Left lung (tissue), 10 donors: Measurements from ENCODE around the gene MGRN1. TPM values are rescaled to one million over a fixed set of nuclear protein-coding genes. Genes with fewer than 3 reads are reported as not detected.

ENCODE experiments used
- ATAC-seq: fragments of 200-7000 bp; cut with Tn5 transposase; one replicate; pipeline ENCODE4 v1.9.1; 2020; ENCODE audit warnings: moderate library complexity
- DNase-seq, 4 donors: peaks; one replicate each; pipeline ENCODE4 v3.0.0-alpha.2; 2013 to 2020
- H3K27ac ChIP-seq, 2 donors: fragments of 200-600 bp; sonication (generic) in 1 of 2; one replicate each; pipeline versions ENCODE4 v1.5.0 to v1.8.0; 2020 to 2021
- H3K27me3 ChIP-seq, 2 donors: fragments of 200-600 bp; sonication (generic) in 1 of 2; one replicate each; pipeline versions ENCODE4 v1.5.0 to v1.8.0; 2020 to 2021
- H3K36me3 ChIP-seq, 2 donors: fragments of 200-600 bp; sonication (generic) in 1 of 2; one replicate each; pipeline versions ENCODE4 v1.5.0 to v1.8.0; 2020 to 2021
- H3K4me1 ChIP-seq, 2 donors: fragments of 200-600 bp; one replicate each; pipeline ENCODE4 v1.8.0; 2021
- H3K4me3 ChIP-seq, 2 donors: fragments of 200-600 bp; sonication (generic) in 1 of 2; one replicate each; pipeline versions ENCODE4 v1.5.0 to v1.8.0; 2020 to 2021; ENCODE audit warnings: mild to moderate bottlenecking in 1 of 2
- H3K9me3 ChIP-seq, 2 donors: fragments of 200-600 bp; sonication (generic) in 1 of 2; one replicate each; pipeline versions ENCODE4 v1.5.0 to v1.8.0; 2020 to 2021
- intact Hi-C, 2 donors: fragments of 100-400 bp; cut with DNase I; formaldehyde crosslinking; loops; one replicate each; pipeline versions ENCODE4 v1.11.2 to v1.14.2; 2022
- polyA plus RNA-seq, 6 donors: library from polyadenylated mRNA; unstranded; fragments of 120-200 nt; gene quantifications; one replicate each; pipeline ENCODE4 v1.2.1, GENCODE V29; 2013; ENCODE audit not compliant: insufficient read length in 6 of 6
- total RNA-seq, 2 donors: library from RNA; stranded (reverse); fragmentation: NEBNext Ultra II Directional; extraction: Animal tissue kit (Norgen Biotek cat#: 25700); gene quantifications; one replicate each; pipeline ENCODE4 v1.2.1, GENCODE V29; 2021
- TF ChIP-seq, protein P1 (sequence below), 2 donors: fragments of 200-600 bp; sonication (generic) in 1 of 2; IDR thresholded peaks; one replicate each; pipeline versions ENCODE4 v1.5.0 to v1.8.0; 2021; ENCODE audit warnings: antibody characterized with exemption in 2 of 2
- donor health status: DM: no; HTN: yes; CAD: no.
- donor health status: DM: no; HTN: no; CAD: no.

Gene MGRN1
- total and polyA plus RNA-seq, 8 donors: 56.9 to 98.1 (median 69.4) TPM

DNA sequence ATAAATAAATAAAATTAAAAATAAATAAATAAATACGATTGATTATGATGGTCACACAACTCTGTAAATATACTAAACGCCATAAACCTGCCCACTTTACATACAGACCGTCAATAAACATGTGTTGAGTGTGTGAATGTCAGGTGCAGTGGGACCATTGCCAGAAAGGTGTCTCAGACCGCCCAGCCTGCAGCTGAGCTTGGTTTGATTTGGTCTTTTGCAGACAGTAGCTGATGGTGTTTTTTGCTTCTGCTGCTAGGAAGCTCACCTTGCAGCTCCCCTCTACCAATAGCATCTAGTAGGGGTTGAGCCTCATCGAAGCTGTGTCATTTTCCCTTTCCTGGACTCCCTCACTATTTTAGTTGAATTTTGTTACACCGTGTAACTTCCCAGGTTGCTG is 33.4 kb upstream of the MGRN1 start:
- no peak for ATAC-seq
- Histone ChIP-seq H3K36me3 (no peaks in the 10 kb centered on the region), H3K27ac (no peak overlapping the region), H3K4me3 (no peak overlapping the region), H3K9me3 (peaks cover 0 to 9% of the 10 kb centered on the region in 2 donors), H3K4me1 (no peaks in the 10 kb centered on the region), H3K27me3 (peaks cover 0 to 1% of the 10 kb centered on the region in 2 donors)
- TF ChIP-seq, protein P1, sequence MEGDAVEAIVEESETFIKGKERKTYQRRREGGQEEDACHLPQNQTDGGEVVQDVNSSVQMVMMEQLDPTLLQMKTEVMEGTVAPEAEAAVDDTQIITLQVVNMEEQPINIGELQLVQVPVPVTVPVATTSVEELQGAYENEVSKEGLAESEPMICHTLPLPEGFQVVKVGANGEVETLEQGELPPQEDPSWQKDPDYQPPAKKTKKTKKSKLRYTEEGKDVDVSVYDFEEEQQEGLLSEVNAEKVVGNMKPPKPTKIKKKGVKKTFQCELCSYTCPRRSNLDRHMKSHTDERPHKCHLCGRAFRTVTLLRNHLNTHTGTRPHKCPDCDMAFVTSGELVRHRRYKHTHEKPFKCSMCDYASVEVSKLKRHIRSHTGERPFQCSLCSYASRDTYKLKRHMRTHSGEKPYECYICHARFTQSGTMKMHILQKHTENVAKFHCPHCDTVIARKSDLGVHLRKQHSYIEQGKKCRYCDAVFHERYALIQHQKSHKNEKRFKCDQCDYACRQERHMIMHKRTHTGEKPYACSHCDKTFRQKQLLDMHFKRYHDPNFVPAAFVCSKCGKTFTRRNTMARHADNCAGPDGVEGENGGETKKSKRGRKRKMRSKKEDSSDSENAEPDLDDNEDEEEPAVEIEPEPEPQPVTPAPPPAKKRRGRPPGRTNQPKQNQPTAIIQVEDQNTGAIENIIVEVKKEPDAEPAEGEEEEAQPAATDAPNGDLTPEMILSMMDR (IDR thresholded peaks at IDR 0.05): no peak
- DNase-seq: no peak
- intact Hi-C loops: no loop called here

DNA sequence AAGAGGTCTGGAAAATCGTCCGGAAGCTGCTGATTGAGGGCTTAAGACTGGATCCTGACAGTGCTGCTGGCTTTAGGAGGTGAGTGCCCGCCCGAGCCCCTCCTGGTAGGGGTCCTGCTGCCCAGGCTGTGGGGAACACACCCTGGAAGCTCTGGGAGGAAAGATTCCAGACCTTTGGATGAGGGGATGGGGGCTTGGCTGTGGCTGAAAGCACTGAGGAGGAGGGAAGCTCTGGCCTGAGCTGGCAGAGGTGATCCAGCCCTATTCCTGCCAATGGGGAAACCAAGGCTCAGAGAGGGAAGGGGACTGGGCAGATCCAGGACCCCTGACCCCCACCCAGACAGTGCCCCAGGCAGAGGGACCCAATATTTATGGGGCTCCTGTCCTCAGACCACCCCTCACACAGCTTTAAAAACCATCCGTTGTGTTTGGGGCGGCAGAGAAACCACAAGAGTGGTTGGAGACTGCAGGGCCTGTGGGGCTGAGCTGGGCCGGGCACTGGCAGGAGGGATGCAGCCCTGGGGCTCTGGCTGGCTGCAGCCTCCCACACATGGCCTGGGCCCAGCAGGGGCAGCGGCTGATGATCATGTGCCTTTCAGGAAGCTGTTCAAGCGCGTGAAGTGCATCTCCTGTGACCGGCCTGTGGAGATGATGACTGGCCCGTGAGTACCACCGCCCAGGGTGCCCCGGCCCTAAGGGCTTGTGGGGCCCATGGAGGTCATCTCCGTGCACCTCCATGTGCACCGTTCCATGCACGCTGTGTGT is 32.7 kb upstream of the MGRN1 start:
- intact Hi-C loops: no loop called here
- Histone ChIP-seq H3K27me3 (no peaks in the 10 kb centered on the region), H3K9me3 (peaks cover 0 to 9% of the 10 kb centered on the region in 2 donors), H3K36me3 (no peaks in the 10 kb centered on the region), H3K27ac (no peak overlapping the region), H3K4me1 (no peaks in the 10 kb centered on the region), H3K4me3 (no peak overlapping the region)
- TF ChIP-seq, protein P1 (IDR thresholded peaks at IDR 0.05): no peak
- ATAC-seq: no peak
- no peak for DNase-seq

DNA sequence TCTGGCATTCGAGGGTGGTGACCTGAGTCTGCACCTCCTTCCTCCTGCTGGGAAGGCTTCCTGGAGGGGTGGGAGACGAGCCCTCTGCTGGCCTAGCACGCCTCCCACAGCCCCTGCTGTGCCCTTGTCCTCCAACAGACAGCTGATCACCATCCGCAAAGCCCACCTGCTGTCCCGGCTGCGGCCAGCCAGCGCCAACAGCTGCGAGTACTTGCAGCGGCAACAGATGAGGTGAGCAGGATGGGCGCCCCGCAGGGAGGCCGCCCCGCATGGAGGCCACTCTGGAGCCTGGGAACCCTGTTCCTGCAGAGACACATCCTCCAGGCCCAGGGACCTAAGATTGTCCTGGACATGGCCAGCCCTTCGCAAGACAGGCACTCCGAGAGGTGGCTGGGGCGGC is 31.5 kb upstream of the MGRN1 start:
- ATAC-seq (no peak), DNase-seq (no peak)
- TF ChIP-seq, protein P1 (IDR thresholded peaks at IDR 0.05): no peak
- Histone ChIP-seq H3K9me3 (peaks cover 0 to 5% of the 10 kb centered on the region in 2 donors), H3K27ac (no peak overlapping the region), H3K4me1 (no peaks in the 10 kb centered on the region), H3K4me3 (no peak overlapping the region), H3K36me3 (no peaks in the 10 kb centered on the region), H3K27me3 (no peaks in the 10 kb centered on the region)
- intact Hi-C loops: no loop called here

DNA sequence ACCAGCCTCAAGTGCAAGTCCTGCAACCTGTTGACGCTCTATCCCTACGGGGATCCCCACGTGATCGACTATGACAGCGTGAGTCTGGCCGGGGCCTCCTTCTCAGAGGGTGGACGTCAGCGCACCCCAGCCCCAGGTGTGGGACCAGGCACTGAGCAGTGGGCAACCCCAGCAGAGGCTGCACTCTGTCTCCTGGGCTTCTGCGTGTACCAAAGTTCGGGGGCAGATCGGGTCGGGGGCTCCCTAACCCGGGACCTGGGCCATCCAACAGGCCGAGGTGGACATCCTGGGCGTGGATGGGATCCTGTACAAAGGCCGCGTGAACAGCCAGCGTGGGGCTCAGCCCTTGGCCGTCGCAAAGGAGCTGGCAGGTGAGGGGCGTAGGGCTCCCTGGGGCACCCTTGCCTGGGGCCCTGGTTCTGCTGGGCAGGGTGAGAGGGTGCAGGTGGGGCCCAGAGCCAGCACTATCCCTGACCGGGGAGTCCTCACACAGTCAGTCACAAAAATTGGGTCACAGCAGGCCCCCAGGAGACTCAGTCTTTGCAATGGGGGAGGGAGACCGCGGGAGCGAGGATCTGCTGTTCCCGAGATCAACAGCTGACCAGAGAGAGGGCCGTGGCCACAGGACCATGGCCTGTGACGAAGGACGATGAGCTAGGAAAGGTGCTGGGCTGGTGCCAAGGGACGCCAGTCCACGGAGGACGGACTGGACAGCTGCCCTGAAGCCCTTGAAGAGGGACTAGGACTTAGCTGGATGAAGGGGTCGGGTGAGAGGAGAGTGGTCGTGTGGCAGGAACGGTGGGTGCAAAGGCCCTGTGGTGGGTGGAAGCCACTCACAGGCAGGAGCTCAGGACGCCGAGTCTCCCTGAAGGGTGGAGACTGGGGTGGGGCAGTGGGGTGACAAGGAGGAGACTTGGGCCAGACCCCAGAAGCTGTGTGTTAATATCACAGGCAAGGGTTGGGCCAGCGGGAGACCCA is 29.9 kb upstream of the MGRN1 start:
- Histone ChIP-seq H3K27me3 (no peaks in the 10 kb centered on the region), H3K27ac (no peak overlapping the region), H3K36me3 (no peaks in the 10 kb centered on the region), H3K4me3 (no peak overlapping the region), H3K4me1 (no peaks in the 10 kb centered on the region), H3K9me3 (no peaks in the 10 kb centered on the region)
- DNase-seq: no peak
- ATAC-seq: no peak
- TF ChIP-seq, protein P1 (IDR thresholded peaks at IDR 0.05): no peak
- intact Hi-C loops: no loop called here

DNA sequence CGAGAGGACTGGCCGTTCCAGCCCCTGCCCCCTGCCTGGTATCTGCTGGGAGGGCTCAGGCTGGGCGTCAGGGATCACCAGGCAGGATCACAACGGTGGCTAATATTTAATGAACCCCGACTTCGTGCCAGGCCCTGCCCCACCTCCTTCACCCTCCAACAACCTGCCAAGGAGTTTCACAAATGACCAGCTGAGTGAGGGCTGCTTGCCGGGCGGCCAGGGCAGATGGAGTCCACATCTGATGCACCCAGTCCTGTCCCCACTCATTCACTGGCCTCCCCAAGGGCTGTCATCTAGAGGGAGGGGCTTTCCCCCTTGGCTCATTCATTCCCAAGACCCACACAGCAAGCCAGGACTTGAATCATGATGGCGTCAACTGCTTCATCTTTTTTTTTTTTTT is 27.5 kb upstream of the MGRN1 start:
- Histone ChIP-seq H3K4me1 (peaks cover 0 to 2% of the 10 kb centered on the region in 2 donors), H3K27ac (no peak overlapping the region), H3K36me3 (no peaks in the 10 kb centered on the region), H3K4me3 (no peak overlapping the region), H3K27me3 (peaks cover 0 to 10% of the 10 kb centered on the region in 2 donors), H3K9me3 (no peaks in the 10 kb centered on the region)
- intact Hi-C loops: no loop called here
- TF ChIP-seq, protein P1 (IDR thresholded peaks at IDR 0.05): no peak
- DNase-seq: no peak
- peak; percentile 67 for ATAC-seq
